Sigmoid colon (tissue), 4 donors: ENCODE measurements around the gene APBB2.

Experiments
- CTCF ChIP-seq, 4 experiments: fragments of 450-650 bp in 3 of 4; fragments of 200-600 bp in 1 of 4; IDR thresholded peaks; one replicate each; pipeline ENCODE4 v1.5.1; 2016 to 2019; ENCODE audit warnings: antibody characterized with exemption in 4 of 4, mild to moderate bottlenecking in 3 of 4, moderate library complexity in 2 of 4
- EP300 ChIP-seq, 4 donors: sonication (generic); formaldehyde crosslinking; IDR thresholded peaks; one replicate each; pipeline ENCODE4 v1.6.1; 2017; ENCODE audit warnings: antibody characterized with exemption in 4 of 4
- POLR2AphosphoS5 ChIP-seq, 4 donors: sonication (generic); formaldehyde crosslinking; IDR thresholded peaks; one replicate each; pipeline ENCODE4 v1.6.1; 2017; ENCODE audit warnings: antibody characterized with exemption in 4 of 4

- no peak for TF ChIP-seq EP300 (IDR thresholded peaks at IDR 0.05)
- no peak for TF ChIP-seq POLR2AphosphoS5 (IDR thresholded peaks at IDR 0.05)
- TF ChIP-seq CTCF (IDR thresholded peaks at IDR 0.05) = no peak
Observed at GRCh38 chr4:41052287-41052686, 162.1 kb downstream of the APBB2 start.
